Daoy (cell line): ENCODE data around the gene TMEM218. TPM values are rescaled to one million over a fixed set of nuclear protein-coding genes. Genes with fewer than 3 reads are reported as not detected.

ENCODE experiments used
- DNase-seq: peaks from one replicate; pipeline ENCODE4 v3.0.0-alpha.2; 2015; ENCODE audit warnings: low read depth
- total RNA-seq: library from RNA; depleted of rRNA; stranded (reverse); fragments of >200 nt; shearing (Covaris generic); gene quantifications from 2 replicates; pipeline ENCODE4 v1.2.3, GENCODE V29; 2014

The TMEM218 gene
- total RNA-seq, 1 experiment from 2014 or later = 25.1 TPM

DNA sequence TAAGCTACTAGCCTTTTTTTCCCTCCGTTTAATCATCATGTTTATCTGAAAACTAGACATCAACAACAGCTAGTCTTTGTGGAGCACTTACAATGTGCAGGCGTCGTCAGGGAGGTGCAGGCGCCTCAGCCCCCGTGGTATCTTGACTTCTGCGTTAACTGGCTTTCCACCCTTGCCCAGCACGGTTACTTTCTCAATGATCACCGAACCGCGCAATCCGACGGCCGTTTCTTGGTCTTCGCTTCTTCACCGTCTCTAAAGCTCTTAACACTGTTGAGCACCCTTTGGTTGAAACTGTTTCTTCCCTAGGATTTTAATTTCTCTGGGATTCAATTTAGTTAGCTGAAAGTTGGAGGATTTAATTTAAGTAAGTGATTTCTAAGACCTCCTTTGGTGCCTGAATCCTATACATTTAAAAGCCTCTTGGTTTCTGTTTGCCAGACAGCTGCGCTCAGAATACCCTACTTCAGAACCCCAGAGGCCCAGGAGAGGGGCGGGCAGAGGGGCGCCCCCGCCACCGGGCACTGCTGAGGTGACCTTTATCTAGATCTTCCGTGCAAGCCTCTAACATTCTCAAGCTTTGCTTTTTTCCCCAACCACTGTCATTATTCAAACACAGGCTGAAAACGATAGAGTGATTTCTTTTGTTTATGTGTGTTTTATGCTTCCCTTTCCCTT lies 18.0 kb upstream of the TMEM218 start:
- DNase-seq = no peak

DNA sequence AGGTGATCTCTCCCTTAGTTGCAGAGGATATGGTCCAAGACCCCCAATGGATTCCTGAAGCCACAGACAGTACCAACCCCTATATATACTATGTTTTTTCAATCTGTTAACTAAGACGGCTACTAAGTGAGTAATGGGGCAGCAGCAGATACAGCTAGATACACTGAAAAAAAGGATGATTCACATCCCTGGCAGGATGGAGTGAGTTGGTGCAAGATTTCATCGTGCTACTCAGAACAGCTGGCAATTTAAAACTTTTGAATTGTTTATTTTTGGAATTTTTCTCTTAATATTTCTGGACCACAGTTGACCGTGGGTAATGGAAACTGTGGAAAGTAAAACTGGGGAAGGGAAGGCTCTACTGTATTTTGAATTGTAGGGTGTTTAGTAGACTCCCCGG lies 17.0 kb upstream of the TMEM218 start:
- peak; percentile 21 for DNase-seq

GRCh38 chr11:125124618-125124992 lies 13.2 kb upstream of the TMEM218 start:
- DNase-seq = no peak

DNA sequence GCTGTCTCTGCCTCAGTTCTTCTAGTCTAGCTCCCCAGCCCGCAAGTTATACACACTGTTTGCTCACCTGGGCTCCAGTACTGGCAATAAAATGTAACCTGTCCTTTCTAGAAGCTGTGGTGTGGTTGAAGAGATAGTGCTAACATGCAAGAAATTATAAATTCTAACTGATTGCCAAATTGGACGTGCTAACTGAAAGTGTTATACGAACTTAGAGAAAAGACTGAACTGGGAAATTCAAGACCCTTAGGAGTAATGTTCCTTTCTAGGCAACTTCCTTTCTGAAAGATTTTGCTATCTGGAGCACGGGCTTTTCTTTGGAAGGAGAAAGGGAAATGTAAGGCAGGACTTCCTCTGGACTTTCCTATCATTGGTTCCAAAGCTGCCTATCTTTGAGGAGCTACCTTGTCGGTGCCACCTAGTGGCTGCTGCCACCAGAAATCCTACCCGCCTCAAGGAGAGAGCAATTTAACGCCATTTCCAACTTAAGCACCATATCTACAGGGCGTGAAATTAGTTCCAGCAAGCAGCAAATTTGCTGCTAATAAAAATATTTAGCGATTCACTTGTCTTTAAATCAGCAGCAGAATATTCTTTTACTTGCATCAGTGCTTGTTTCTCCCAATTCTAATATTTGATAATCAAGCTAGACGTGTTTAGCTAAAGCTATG lies 12.7 kb upstream of the TMEM218 start:
- peak; percentile 43 for DNase-seq

DNA sequence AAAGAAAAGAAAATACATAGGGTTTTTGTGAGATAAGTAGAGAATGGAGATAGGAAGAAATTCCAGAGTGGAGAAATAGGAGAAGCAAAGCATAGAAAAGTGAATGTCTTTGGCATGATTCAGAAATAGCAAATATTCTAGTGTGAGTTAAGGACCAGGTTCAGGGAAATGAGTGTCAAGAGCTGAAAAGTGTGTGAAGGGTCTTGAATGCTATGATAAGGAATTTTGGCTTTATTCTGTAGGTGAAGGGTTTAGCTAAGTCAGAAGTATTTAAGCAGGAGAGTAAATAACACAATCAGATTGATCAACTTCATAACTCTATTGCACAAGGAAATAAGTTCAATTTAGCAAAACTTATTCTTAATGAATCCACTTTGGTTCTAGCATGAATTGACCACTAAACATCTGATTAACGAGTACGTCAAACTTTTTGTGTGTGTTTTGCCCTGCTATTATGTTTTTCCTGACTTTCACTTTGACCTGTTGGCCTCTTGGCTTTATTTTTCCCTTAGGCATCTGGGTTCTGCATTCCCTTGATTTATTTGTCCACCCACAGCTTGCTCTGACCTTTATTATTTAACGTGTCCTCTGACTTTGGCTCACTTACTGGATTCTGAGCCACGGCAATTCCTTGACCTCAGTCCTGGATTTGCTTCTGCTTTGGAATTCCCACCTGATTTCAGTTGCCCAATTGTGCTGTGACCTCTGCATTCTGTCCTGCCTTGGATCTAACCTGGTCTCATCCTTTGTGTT lies 11.9 kb upstream of the TMEM218 start:
- no peak for DNase-seq

DNA sequence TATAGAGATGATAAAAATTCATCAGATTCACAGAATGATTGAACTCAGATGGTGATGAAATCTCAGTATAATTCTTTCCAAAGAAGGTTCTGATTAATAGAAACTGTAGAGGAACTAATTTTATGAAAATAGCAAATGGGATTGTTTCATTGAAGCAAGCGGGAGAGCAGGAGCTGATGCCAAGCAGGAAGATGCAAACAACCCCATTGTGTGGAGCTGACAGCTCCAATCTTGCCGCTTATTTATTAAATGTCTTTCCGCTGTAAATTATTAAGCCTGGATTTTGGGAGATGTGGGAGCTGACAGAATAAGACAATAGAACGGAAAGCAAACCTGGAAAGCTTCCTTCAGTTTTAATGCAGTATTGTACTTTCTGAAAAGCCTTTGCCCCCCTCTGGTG lies 6.0 kb upstream of the TMEM218 start:
- no peak for DNase-seq

DNA sequence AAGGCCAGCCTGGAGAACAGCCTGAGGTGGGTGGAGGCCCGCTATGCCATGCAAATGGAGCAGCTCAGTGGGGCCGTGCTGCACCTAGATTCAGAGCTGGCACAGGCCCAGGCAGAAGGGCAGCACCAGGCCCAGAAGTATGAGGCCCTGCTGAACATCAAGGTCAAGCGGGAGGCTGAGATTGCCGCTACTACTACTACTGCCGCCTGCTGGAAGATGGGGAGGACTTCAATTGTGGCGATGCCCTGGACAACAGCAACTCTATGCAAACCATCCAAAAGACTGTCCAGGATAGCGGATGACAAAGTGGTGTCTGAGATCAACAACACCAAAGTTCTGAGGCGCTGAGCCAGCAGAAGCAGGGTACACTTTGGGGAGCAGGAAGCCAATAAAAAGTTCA lies 3.1 kb upstream of the TMEM218 start:
- DNase-seq = peak; percentile 5

GRCh38 chr11:125112208-125112604 lies 780 bp upstream of the TMEM218 start:
- DNase-seq = no peak

DNA sequence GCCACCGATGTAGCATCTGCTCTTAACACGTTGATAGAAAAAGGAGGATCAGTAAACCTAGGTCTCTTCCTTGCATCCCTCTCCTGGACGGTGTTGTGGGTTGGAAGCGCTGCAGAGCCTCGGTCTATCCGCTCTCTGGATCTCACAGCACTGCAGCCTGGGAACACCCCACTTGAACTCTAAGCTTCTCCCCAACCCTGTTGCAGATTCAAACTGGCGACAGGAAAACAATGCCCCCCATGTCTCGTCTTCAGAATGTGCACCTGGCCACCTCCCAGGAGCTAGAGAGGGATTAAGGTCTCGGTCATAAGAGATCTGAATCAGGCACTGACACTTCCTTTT lies 454 bp downstream of the TMEM218 start:
- peak; percentile 17 for DNase-seq

GRCh38 chr11:125110506-125110905 lies 920 bp downstream of the TMEM218 start:
- no peak for DNase-seq

- DNase-seq = no peak
These were observed 3.0 kb downstream of the TMEM218 start for GRCh38 chr11:125108469-125108868.

DNA sequence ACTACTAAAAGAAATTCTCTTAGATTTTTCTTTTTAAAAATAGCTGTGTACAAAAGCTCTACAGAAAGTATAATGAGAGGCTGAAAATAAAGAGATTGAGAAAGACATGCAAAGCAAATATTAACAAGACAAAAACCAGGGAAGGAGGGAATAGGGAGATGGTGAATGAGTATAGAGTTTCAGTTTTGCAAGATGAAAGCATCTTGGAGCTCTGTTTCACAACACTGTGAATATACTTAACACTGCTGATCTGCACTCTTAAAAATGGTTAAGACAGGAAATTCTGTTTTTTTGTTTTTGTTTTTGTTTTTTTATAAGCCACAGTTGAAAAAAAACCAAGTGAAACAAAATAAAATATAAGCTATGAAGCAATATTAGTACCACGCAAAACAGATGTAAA lies 5.5 kb downstream of the TMEM218 start:
- DNase-seq = no peak

- DNase-seq = no peak
These were observed 8.9 kb downstream of the TMEM218 start for GRCh38 chr11:125102510-125102909.

DNA sequence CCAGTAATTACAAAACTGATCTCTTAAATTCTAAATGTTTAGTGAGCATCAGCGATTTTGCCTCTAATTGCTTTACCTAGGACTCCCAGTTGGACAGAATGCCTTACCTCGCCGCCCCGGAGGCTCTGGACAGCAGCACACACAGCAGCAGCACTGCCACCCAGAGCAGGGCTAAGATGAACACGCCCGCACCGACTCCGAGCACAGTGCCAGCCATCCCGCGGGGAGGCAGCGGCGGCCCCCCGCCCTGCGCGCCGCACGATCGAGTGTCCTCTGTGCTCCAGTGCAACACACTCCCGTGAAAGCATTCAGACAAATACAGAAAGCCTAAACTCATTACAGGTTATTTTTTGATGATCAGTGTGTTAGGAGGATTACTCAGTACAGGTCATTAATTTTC lies 9.4 kb downstream of the TMEM218 start:
- DNase-seq = no peak

GRCh38 chr11:125101596-125101995 lies 9.8 kb downstream of the TMEM218 start:
- DNase-seq = no peak

DNA sequence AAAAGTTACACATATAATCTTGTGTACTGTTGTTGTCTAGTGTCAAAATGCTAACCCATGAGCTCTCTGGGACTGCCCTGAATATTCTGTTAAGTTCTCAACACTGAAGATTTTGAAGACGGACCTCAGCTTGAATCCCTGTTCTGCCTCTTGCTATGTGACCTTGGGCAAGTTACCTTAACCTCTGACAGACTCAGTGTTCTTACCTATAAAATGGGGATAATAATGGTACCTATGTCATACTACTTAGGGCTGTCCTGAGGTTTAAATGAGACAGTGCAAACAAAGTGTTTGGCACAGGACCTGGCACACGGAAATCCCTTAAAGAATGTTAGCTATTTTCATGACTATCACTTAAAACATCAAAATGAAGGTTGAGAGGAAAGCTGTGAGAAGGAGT lies 11.3 kb downstream of the TMEM218 start:
- no peak for DNase-seq

DNA sequence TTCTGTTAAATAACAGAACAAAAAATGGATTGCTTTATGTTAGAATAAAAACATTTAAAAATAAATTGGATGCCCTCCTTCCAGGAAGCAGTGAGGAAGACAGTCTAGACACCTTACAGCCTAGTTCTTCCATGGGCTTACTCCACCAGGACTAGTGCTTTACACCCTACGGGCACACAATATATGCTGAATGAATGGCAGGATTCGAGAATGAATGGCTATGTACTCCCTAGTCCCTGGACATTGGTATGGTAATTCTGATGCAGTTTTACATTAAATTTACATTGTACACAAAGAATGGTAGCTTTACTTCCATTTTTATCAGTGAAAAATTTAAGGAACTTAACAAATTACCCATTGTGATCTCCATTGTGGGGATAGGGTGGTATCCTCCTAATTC lies 16.7 kb downstream of the TMEM218 start:
- DNase-seq = no peak

- no peak for DNase-seq
These were observed 17.9 kb downstream of the TMEM218 start for GRCh38 chr11:125093502-125093901.

DNA sequence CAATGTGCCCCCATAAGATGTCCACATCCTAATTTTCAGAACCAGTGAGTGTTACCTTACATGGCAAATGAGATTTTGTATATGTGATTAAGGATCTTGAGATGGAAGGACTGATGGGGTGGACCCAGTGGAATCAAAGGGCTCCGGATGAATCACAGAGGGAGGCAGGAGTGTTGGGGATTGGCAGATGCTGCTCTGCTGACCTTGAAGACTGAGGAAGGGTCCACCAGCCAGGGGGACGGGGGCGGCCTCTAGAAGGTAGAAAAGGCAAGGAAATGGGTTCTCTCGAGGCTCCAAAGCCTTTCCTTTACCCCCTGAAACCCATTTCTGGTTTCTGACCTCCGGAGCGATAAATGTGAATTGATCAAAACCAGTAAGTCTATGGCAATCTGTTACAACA lies 18.8 kb downstream of the TMEM218 start:
- DNase-seq = no peak

- DNase-seq = no peak
These were observed 19.4 kb downstream of the TMEM218 start for GRCh38 chr11:125091877-125092664.

- DNase-seq = peak; percentile 66
These were observed 20.1 kb downstream of the TMEM218 start for GRCh38 chr11:125091247-125091876.

- no peak for DNase-seq
These were observed 20.6 kb downstream of the TMEM218 start for GRCh38 chr11:125090816-125091215.
